Kidney epithelial cell (primary cell): ENCODE measurements around the gene KRT24. TPM values are rescaled to one million over a fixed set of nuclear protein-coding genes. Genes with fewer than 3 reads are reported as not detected.
"Not testable (repeated sequence)": the region's sequence is repeated elsewhere in the genome, so short reads cannot be mapped to it uniquely, and the experiment has no call there.

Experiments used
- DNase-seq: peaks from one replicate; pipeline ENCODE4 v3.0.0-alpha.2; 2010; ENCODE audit warnings: low read depth
- H3K27me3 ChIP-seq: 2 replicates; pipeline ENCODE4 v1.6.0; 2011; ENCODE audit warnings: low read length; ENCODE audit not compliant: control insufficient read depth, insufficient read depth
- H3K36me3 ChIP-seq: 2 replicates; pipeline ENCODE4 v1.5.1; 2011; ENCODE audit warnings: low read length; ENCODE audit not compliant: control insufficient read depth, insufficient read depth
- H3K4me3 ChIP-seq: 2 replicates; pipeline ENCODE4 v1.5.1; 2011; ENCODE audit warnings: low read depth, mild to moderate bottlenecking, control low read depth, low read length
- CTCF ChIP-seq: IDR thresholded peaks from 2 replicates; pipeline ENCODE4 v1.5.1; 2011; ENCODE audit warnings: mild to moderate bottlenecking, moderate library complexity, low read length, control low read depth, inconsistent platforms; ENCODE audit not compliant: insufficient read depth, poor library complexity, severe bottlenecking
- total RNA-seq: library from RNA; depleted of rRNA; stranded (reverse); fragments of >200 nt; gene quantifications from 2 replicates; pipeline ENCODE4 v1.2.3, GENCODE V29; 2015

KRT24 gene
- not detected in 2 replicates for total RNA-seq

GRCh38 chr17:40703652-40704051 lies at the start of gene KRT24:
Gene KRT24, minus strand, starts transcription at chr17:40703752. Its CDS starts 59 bp downstream, at chr17:40703693.
- no peaks in the 10 kb centered on the region for H3K27me3 ChIP-seq
- TF ChIP-seq CTCF, result no peak
- no peak for DNase-seq
- no peak within 1 kb of the TSS for H3K4me3 ChIP-seq
- no peaks in the 10 kb centered on the region for H3K36me3 ChIP-seq

- TF ChIP-seq CTCF, result no peak
- Histone ChIP-seq H3K4me3 (no peak overlapping the region), H3K27me3 (no peaks in the 10 kb centered on the region), H3K36me3 (no peaks in the 10 kb centered on the region)
- DNase-seq, result no peak
Observed at GRCh38 chr17:40751065-40751464, 47.5 kb upstream of the KRT24 start.

GRCh38 chr17:40750391-40750790 lies 46.8 kb upstream of the KRT24 start:
- no peaks in the 10 kb centered on the region for H3K27me3 ChIP-seq
- no peaks in the 10 kb centered on the region for H3K36me3 ChIP-seq
- DNase-seq, result no peak
- H3K4me3 ChIP-seq, result no peak overlapping the region
- no peak for TF ChIP-seq CTCF

GRCh38 chr17:40748666-40749065 lies 45.1 kb upstream of the KRT24 start:
- not testable (repeated sequence) for H3K27me3 ChIP-seq, H3K4me3 ChIP-seq, H3K36me3 ChIP-seq, DNase-seq

GRCh38 chr17:40738553-40738952 lies 35.0 kb upstream of the KRT24 start:
- H3K27me3 ChIP-seq, result no peaks in the 10 kb centered on the region
- H3K36me3 ChIP-seq, result no peaks in the 10 kb centered on the region
- no peak for TF ChIP-seq CTCF
- no peak overlapping the region for H3K4me3 ChIP-seq
- DNase-seq, result no peak

GRCh38 chr17:40735016-40735415 lies 31.5 kb upstream of the KRT24 start:
- TF ChIP-seq CTCF, result no peak
- H3K36me3 ChIP-seq, result no peaks in the 10 kb centered on the region
- no peaks in the 10 kb centered on the region for H3K27me3 ChIP-seq
- H3K4me3 ChIP-seq, result no peak overlapping the region
- no peak for DNase-seq
